ENCODE measurements around the gene FMN2. TPM values are rescaled to one million over a fixed set of nuclear protein-coding genes. Genes with fewer than 3 reads are reported as not detected.

Gene FMN2
- total RNA-seq, 1 donor from 2014 or later: 4.3 TPM

GRCh38 chr1:240056350-240056749 lies 35.3 kb upstream of the FMN2 start:
- TF ChIP-seq CTCF (conservative IDR thresholded peaks at IDR 0.05): no peak
- Mint-ChIP-seq H3K9me3 (no peaks in the 10 kb centered on the region), H3K27me3 (no peaks in the 10 kb centered on the region), H3K36me3 (no peaks in the 10 kb centered on the region), H3K4me3 (no peak overlapping the region), H3K4me1 (ENCODE audit: unreplicated experiment) (no peaks in the 10 kb centered on the region), H3K27ac (no peak overlapping the region)
- DNase-seq (ENCODE audit: extremely low spot score, unreplicated experiment): no peak

GRCh38 chr1:240058049-240058448 lies 33.6 kb upstream of the FMN2 start:
- DNase-seq (ENCODE audit: extremely low spot score, unreplicated experiment): no peak
- Mint-ChIP-seq H3K9me3 (no peaks in the 10 kb centered on the region), H3K27ac (no peak overlapping the region), H3K4me3 (no peak overlapping the region), H3K36me3 (no peaks in the 10 kb centered on the region), H3K27me3 (no peaks in the 10 kb centered on the region), H3K4me1 (ENCODE audit: unreplicated experiment) (no peaks in the 10 kb centered on the region)
- TF ChIP-seq CTCF (conservative IDR thresholded peaks at IDR 0.05): no peak

- no peak for DNase-seq (ENCODE audit: extremely low spot score, unreplicated experiment)
- no peaks in the 10 kb centered on the region for H3K36me3 Mint-ChIP-seq
Measured at GRCh38 chr1:240068961-240069360, 22.7 kb upstream of the FMN2 start.

GRCh38 chr1:240070188-240070587 lies 21.5 kb upstream of the FMN2 start:
- Mint-ChIP-seq H3K4me1 (ENCODE audit: unreplicated experiment) (no peaks in the 10 kb centered on the region), H3K27ac (no peak overlapping the region), H3K4me3 (no peak overlapping the region), H3K36me3 (no peaks in the 10 kb centered on the region), H3K27me3 (no peaks in the 10 kb centered on the region), H3K9me3 (no peaks in the 10 kb centered on the region)
- no peak for DNase-seq (ENCODE audit: extremely low spot score, unreplicated experiment)
- no peak for TF ChIP-seq CTCF (conservative IDR thresholded peaks at IDR 0.05)

More at GRCh38 chr1:240068961-240069360, 22.7 kb upstream of the FMN2 start:
- no peak for TF ChIP-seq CTCF (conservative IDR thresholded peaks at IDR 0.05)
- Mint-ChIP-seq H3K27me3 (no peaks in the 10 kb centered on the region), H3K4me3 (no peak overlapping the region), H3K4me1 (ENCODE audit: unreplicated experiment) (no peaks in the 10 kb centered on the region), H3K9me3 (no peaks in the 10 kb centered on the region), H3K27ac (no peak overlapping the region)

- TF ChIP-seq CTCF (conservative IDR thresholded peaks at IDR 0.05): no peak
- H3K36me3 Mint-ChIP-seq: no peaks in the 10 kb centered on the region
- H3K27me3 Mint-ChIP-seq: no peaks in the 10 kb centered on the region
- no peak overlapping the region for H3K4me3 Mint-ChIP-seq
- no peak overlapping the region for H3K27ac Mint-ChIP-seq
- no peaks in the 10 kb centered on the region for H3K9me3 Mint-ChIP-seq
- H3K4me1 Mint-ChIP-seq (ENCODE audit: unreplicated experiment): no peaks in the 10 kb centered on the region
- DNase-seq (ENCODE audit: extremely low spot score, unreplicated experiment): no peak
Measured at GRCh38 chr1:240073097-240073496, 18.6 kb upstream of the FMN2 start.

GRCh38 chr1:240074422-240074821 lies 17.3 kb upstream of the FMN2 start:
- Mint-ChIP-seq H3K27ac (no peak overlapping the region), H3K9me3 (no peaks in the 10 kb centered on the region), H3K36me3 (no peaks in the 10 kb centered on the region), H3K4me1 (ENCODE audit: unreplicated experiment) (no peaks in the 10 kb centered on the region), H3K4me3 (no peak overlapping the region), H3K27me3 (no peaks in the 10 kb centered on the region)
- TF ChIP-seq CTCF (conservative IDR thresholded peaks at IDR 0.05): no peak
- no peak for DNase-seq (ENCODE audit: extremely low spot score, unreplicated experiment)

Measured in type B pancreatic cell (in vitro differentiated cells).